DMS79 (cell line): ENCODE measurements around the gene ZNF175.

ENCODE experiments used
- DNase-seq: peaks from one replicate; lab custom pipeline; 2025; lab: John Stamatoyannopoulos, UW

The ZNF175 gene

GRCh38 chr19:51570962-51571575 is at the start of gene ZNF175:
Gene ZNF175 (plus strand): TSS chr19:51571283. CDS start chr19:51573330, 2,047 bp downstream.
- DNase-seq: peak; percentile 95

GRCh38 chr19:51521357-51521756 is 49.7 kb upstream of the ZNF175 start:
- DNase-seq: no peak

GRCh38 chr19:51521781-51522180 is 49.3 kb upstream of the ZNF175 start:
- no peak for DNase-seq

GRCh38 chr19:51524666-51525264 is 46.3 kb upstream of the ZNF175 start:
- peak; percentile 72 for DNase-seq

- no peak for DNase-seq
Measured at GRCh38 chr19:51525651-51526050, 45.4 kb upstream of the ZNF175 start.

- DNase-seq: no peak
Measured at GRCh38 chr19:51529301-51529700, 41.8 kb upstream of the ZNF175 start.

GRCh38 chr19:51530616-51531015 is 40.5 kb upstream of the ZNF175 start:
- DNase-seq: no peak

GRCh38 chr19:51531349-51532315 is 39.5 kb upstream of the ZNF175 start, which contains the start of gene SIGLEC6:
Gene SIGLEC6 (minus strand): TSS chr19:51531670. CDS start chr19:51531648, 22 bp downstream.
- no peak for DNase-seq

GRCh38 chr19:51535535-51535934 is 35.5 kb upstream of the ZNF175 start:
- DNase-seq: no peak

- no peak for DNase-seq
Measured at GRCh38 chr19:51539821-51540366, 31.2 kb upstream of the ZNF175 start.

- no peak for DNase-seq
Measured at GRCh38 chr19:51541458-51542357, 29.4 kb upstream of the ZNF175 start.

- no peak for DNase-seq
Measured at GRCh38 chr19:51542699-51543098, 28.4 kb upstream of the ZNF175 start.

- no peak for DNase-seq
Measured at GRCh38 chr19:51544038-51544437, 27.0 kb upstream of the ZNF175 start.

- DNase-seq: no peak
Measured at GRCh38 chr19:51546107-51546649, 24.9 kb upstream of the ZNF175 start.

GRCh38 chr19:51546650-51547396 is 24.3 kb upstream of the ZNF175 start:
- DNase-seq: no peak

GRCh38 chr19:51547397-51548212 is 23.5 kb upstream of the ZNF175 start:
- DNase-seq: no peak

- no peak for DNase-seq
Measured at GRCh38 chr19:51548213-51548651, 22.9 kb upstream of the ZNF175 start.

GRCh38 chr19:51548891-51549305 is 22.2 kb upstream of the ZNF175 start:
- DNase-seq: no peak
